Esophagus muscularis mucosa (tissue), 3 donors: ENCODE data around the gene GCKR.

ENCODE experiments used
- POLR2AphosphoS5 ChIP-seq, 2 donors: sonication (generic); formaldehyde crosslinking; IDR thresholded peaks; one replicate each; pipeline ENCODE4 v1.6.1; 2017; ENCODE audit warnings: antibody characterized with exemption in 2 of 2
- TF ChIP-seq, protein P1 (sequence below), 3 experiments: fragments of 200-600 bp in 2 of 3; fragments of 450-650 bp in 1 of 3; sonication (generic) in 2 of 3; IDR thresholded peaks; one replicate each; pipeline ENCODE4 v1.5.1; 2017 to 2019; ENCODE audit warnings: antibody characterized with exemption in 3 of 3, mild to moderate bottlenecking in 2 of 3, moderate library complexity in 1 of 3

DNA sequence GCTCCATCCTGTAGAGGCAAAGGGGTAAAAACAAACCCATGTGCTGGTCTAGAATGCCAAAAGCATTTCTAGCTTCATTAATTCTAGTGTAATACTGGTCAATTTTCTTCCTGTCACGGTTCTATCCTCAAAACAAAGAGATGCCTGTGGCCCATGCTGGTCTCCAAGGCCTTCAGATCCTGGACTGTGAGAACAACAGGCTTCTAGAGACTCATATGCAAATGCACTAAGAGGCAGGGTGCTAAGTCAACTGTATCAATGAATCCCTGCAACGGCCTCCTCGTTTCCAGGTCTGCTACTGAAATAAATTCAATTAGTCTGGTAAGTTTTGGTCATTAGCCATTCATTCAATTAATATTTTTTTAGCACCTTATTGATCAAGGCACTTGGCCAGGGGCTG lies 11.1 kb upstream of the GCKR start:
- TF ChIP-seq, protein P1, sequence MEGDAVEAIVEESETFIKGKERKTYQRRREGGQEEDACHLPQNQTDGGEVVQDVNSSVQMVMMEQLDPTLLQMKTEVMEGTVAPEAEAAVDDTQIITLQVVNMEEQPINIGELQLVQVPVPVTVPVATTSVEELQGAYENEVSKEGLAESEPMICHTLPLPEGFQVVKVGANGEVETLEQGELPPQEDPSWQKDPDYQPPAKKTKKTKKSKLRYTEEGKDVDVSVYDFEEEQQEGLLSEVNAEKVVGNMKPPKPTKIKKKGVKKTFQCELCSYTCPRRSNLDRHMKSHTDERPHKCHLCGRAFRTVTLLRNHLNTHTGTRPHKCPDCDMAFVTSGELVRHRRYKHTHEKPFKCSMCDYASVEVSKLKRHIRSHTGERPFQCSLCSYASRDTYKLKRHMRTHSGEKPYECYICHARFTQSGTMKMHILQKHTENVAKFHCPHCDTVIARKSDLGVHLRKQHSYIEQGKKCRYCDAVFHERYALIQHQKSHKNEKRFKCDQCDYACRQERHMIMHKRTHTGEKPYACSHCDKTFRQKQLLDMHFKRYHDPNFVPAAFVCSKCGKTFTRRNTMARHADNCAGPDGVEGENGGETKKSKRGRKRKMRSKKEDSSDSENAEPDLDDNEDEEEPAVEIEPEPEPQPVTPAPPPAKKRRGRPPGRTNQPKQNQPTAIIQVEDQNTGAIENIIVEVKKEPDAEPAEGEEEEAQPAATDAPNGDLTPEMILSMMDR (IDR thresholded peaks at IDR 0.05): no peak
- no peak for TF ChIP-seq POLR2AphosphoS5 (IDR thresholded peaks at IDR 0.05)
